ENCODE data around the gene LRRC7. TPM values are rescaled to one million over a fixed set of nuclear protein-coding genes. Genes with fewer than 3 reads are reported as not detected.

Gene LRRC7
- total RNA-seq, 2 experiments from 2014 or later: not detected

DNA sequence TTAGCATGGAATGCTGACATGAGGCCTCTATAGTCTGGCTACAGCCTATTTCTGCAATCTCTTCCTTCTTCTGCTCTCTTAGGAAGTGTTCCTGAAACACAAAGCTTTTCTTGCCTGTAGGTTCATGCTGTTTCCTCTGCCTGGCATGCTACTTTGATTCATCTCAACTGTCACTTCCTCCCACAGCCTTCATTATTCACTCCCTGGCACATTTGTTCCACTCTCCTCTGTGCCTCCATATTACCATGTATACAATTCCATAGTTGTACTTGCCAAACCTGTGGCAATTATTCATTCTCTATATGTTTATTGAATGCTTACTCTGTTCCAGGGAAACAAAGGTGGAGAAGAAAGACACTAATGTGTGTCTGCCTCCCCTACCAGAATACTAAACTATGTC is 210.2 kb downstream of the LRRC7 start:
- ATAC-seq (ENCODE audit: low read depth) (no peak), DNase-seq (no peak)
- Mint-ChIP-seq H3K27ac (no peak overlapping the region), H3K27me3 (peaks cover 2% of the 10 kb centered on the region), H3K9me3 (peaks cover 2% of the 10 kb centered on the region), H3K4me1 (no peaks in the 10 kb centered on the region), H3K36me3 (no peaks in the 10 kb centered on the region), H3K4me3 (no peak overlapping the region)
- POLR2A ChIA-PET: no interaction called here

DNA sequence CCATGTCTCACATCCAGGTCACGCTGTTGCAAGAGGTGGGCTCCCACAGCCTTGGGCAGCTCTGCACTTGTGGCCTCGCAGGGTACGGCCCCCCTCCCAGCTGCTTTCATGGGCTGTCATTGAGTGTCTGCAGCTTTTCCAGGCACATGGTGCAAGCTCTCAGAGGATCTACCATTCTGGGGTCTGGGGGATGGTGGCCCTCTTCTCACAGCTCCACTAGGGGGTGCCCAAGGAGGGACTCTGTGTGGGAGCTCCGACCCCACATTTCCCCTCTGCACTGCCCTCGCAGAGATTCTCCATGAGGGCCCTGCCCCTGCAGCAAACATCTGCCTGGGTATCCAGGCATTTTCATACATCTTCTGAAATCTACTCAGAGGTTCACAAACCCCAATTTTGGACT is 219.4 kb downstream of the LRRC7 start:
- H3K27ac Mint-ChIP-seq: no peak overlapping the region
- no peak overlapping the region for H3K4me3 Mint-ChIP-seq
- POLR2A ChIA-PET: no interaction called here
- H3K9me3 Mint-ChIP-seq: peaks cover 2% of the 10 kb centered on the region
- ATAC-seq (ENCODE audit: low read depth) (no peak), DNase-seq (no peak)
- no peaks in the 10 kb centered on the region for H3K36me3 Mint-ChIP-seq
- H3K27me3 Mint-ChIP-seq: no peaks in the 10 kb centered on the region
- H3K4me1 Mint-ChIP-seq: no peaks in the 10 kb centered on the region

- H3K4me3 Mint-ChIP-seq: no peak overlapping the region
- H3K27ac Mint-ChIP-seq: no peak overlapping the region
- H3K9me3 Mint-ChIP-seq: no peaks in the 10 kb centered on the region
Measured at GRCh38 chr1:69791311-69791710, 223.6 kb downstream of the LRRC7 start.

GRCh38 chr1:69794831-69795230 is 227.1 kb downstream of the LRRC7 start:
- Mint-ChIP-seq H3K9me3 (peaks cover 1% of the 10 kb centered on the region), H3K27ac (no peak overlapping the region), H3K4me1 (no peaks in the 10 kb centered on the region), H3K27me3 (no peaks in the 10 kb centered on the region), H3K4me3 (no peak overlapping the region), H3K36me3 (no peaks in the 10 kb centered on the region)
- DNase-seq (no peak), ATAC-seq (ENCODE audit: low read depth) (no peak)
- POLR2A ChIA-PET: no interaction called here

More at GRCh38 chr1:69791311-69791710, 223.6 kb downstream of the LRRC7 start:
- H3K36me3 Mint-ChIP-seq: no peaks in the 10 kb centered on the region
- POLR2A ChIA-PET: no interaction called here
- H3K4me1 Mint-ChIP-seq: no peaks in the 10 kb centered on the region
- ATAC-seq (ENCODE audit: low read depth) (no peak), DNase-seq (no peak)
- no peaks in the 10 kb centered on the region for H3K27me3 Mint-ChIP-seq

- H3K4me1 Mint-ChIP-seq: no peaks in the 10 kb centered on the region
- H3K9me3 Mint-ChIP-seq: no peaks in the 10 kb centered on the region
- no peak for ATAC-seq (ENCODE audit: low read depth)
Measured at GRCh38 chr1:69814926-69815325, 247.2 kb downstream of the LRRC7 start.

GRCh38 chr1:69824932-69825331 is 257.2 kb downstream of the LRRC7 start:
- POLR2A ChIA-PET: no interaction called here
- Mint-ChIP-seq H3K4me1 (no peaks in the 10 kb centered on the region), H3K9me3 (peaks cover 9% of the 10 kb centered on the region), H3K36me3 (no peaks in the 10 kb centered on the region), H3K27me3 (no peaks in the 10 kb centered on the region), H3K4me3 (no peak overlapping the region), H3K27ac (no peak overlapping the region)
- DNase-seq (no peak), ATAC-seq (ENCODE audit: low read depth) (no peak)

More at GRCh38 chr1:69814926-69815325, 247.2 kb downstream of the LRRC7 start:
- DNase-seq: no peak
- H3K27me3 Mint-ChIP-seq: no peaks in the 10 kb centered on the region
- POLR2A ChIA-PET: no interaction called here
- no peak overlapping the region for H3K4me3 Mint-ChIP-seq
- no peaks in the 10 kb centered on the region for H3K36me3 Mint-ChIP-seq
- H3K27ac Mint-ChIP-seq: no peak overlapping the region

DNA sequence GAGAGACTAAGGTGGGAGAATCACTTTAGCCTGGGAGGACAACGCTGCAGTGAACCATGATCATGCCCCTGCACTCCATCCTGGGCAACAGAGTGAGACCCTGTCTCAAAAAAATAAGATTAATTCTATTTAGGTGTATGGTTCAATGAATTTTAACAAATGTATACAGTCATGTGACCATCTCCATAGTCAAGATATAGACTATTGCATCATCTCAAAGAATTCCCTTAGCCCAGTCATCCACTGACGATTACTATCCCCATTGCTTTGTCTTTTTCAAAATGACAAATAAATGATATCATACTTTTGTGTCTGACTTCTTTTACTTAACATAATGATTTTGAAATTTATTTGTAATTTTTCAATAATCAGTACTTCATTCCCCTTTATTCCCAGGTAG is 260.0 kb downstream of the LRRC7 start:
- Mint-ChIP-seq H3K27ac (no peak overlapping the region), H3K36me3 (no peaks in the 10 kb centered on the region), H3K9me3 (peaks cover 6% of the 10 kb centered on the region), H3K4me3 (no peak overlapping the region), H3K4me1 (no peaks in the 10 kb centered on the region), H3K27me3 (no peaks in the 10 kb centered on the region)
- no peak for DNase-seq
- ATAC-seq (ENCODE audit: low read depth): no peak
- POLR2A ChIA-PET: no interaction called here

DNA sequence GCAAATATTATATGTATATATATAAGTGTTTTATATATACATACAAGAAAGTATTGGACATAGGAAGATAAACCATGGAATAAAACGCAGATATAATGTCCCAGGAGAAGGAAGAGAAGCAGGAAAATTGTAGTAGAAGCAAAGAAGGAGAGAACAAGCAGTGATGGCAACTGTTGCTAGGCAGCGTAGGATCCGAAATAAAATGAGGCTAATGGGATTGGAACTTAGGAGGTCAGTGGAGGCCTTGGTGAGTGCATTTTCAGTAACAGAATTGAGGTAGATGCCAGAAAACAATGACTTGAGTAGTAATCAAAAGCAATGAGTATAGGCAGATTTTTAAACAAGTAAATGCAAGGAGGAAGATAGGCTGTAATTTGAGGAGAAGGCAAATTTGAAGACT is 265.8 kb downstream of the LRRC7 start:
- Mint-ChIP-seq H3K4me3 (no peak overlapping the region), H3K27me3 (no peaks in the 10 kb centered on the region), H3K4me1 (no peaks in the 10 kb centered on the region), H3K36me3 (no peaks in the 10 kb centered on the region), H3K9me3 (no peaks in the 10 kb centered on the region), H3K27ac (no peak overlapping the region)
- ATAC-seq (ENCODE audit: low read depth) (no peak), DNase-seq (no peak)
- POLR2A ChIA-PET: no interaction called here

DNA sequence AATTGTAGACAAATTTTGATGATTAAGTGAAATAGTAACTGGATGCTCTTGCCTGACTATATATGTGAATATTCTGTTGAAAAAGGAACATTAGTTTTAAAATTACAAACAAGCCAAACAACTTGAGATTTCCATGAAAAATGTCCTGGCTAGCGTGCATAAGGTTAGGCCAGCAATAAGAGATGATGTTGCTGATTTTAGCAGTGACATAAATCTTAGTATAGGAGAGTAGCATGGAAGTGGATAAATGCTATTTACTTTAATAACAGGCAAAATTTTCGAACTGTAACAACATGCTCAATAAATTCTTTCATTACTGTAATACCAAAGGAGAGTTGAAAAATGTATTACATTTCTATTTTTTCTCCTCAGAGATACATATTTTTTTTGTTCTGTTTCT is 266.6 kb downstream of the LRRC7 start:
- DNase-seq (no peak), ATAC-seq (ENCODE audit: low read depth) (no peak)
- H3K4me1 Mint-ChIP-seq: no peaks in the 10 kb centered on the region
- H3K9me3 Mint-ChIP-seq: no peaks in the 10 kb centered on the region
- no peak overlapping the region for H3K4me3 Mint-ChIP-seq
- POLR2A ChIA-PET: no interaction called here
- H3K36me3 Mint-ChIP-seq: no peaks in the 10 kb centered on the region
- no peak overlapping the region for H3K27ac Mint-ChIP-seq
- H3K27me3 Mint-ChIP-seq: no peaks in the 10 kb centered on the region

GRCh38 chr1:69835955-69836354 is 268.2 kb downstream of the LRRC7 start:
- Mint-ChIP-seq H3K4me3 (no peak overlapping the region), H3K9me3 (no peaks in the 10 kb centered on the region), H3K27me3 (no peaks in the 10 kb centered on the region), H3K36me3 (no peaks in the 10 kb centered on the region), H3K27ac (no peak overlapping the region), H3K4me1 (no peaks in the 10 kb centered on the region)
- POLR2A ChIA-PET: no interaction called here
- DNase-seq: no peak
- no peak for ATAC-seq (ENCODE audit: low read depth)

- Mint-ChIP-seq H3K27me3 (no peaks in the 10 kb centered on the region), H3K36me3 (no peaks in the 10 kb centered on the region), H3K4me3 (no peak overlapping the region), H3K9me3 (no peaks in the 10 kb centered on the region), H3K4me1 (no peaks in the 10 kb centered on the region), H3K27ac (no peak overlapping the region)
- DNase-seq (no peak), ATAC-seq (ENCODE audit: low read depth) (no peak)
- POLR2A ChIA-PET: no interaction called here
Measured at GRCh38 chr1:69836971-69837636, 269.4 kb downstream of the LRRC7 start.

DNA sequence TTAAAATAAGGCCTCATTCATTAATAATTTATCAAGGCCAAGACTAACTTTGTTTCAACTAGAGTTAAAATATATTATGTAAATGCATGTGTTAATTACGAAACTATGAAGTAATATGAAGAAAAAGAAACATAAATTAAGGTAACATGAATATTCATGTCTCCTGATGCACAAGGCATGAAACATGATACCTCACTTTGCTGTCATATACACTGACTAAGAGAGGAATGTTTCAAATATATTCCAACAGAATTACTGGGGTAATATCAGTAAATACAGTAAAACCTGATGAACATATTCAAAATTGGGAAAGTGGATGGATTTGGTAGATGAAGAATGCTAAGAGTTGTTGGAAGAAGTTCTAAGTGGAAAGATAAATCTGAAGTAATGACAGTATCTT is 274.6 kb downstream of the LRRC7 start:
- H3K27me3 Mint-ChIP-seq: no peaks in the 10 kb centered on the region
- no peaks in the 10 kb centered on the region for H3K36me3 Mint-ChIP-seq
- no peak overlapping the region for H3K4me3 Mint-ChIP-seq
- no peak for ATAC-seq (ENCODE audit: low read depth)
- POLR2A ChIA-PET: no interaction called here
- DNase-seq: no peak
- no peaks in the 10 kb centered on the region for H3K9me3 Mint-ChIP-seq
- H3K4me1 Mint-ChIP-seq: no peaks in the 10 kb centered on the region
- no peak overlapping the region for H3K27ac Mint-ChIP-seq

DNA sequence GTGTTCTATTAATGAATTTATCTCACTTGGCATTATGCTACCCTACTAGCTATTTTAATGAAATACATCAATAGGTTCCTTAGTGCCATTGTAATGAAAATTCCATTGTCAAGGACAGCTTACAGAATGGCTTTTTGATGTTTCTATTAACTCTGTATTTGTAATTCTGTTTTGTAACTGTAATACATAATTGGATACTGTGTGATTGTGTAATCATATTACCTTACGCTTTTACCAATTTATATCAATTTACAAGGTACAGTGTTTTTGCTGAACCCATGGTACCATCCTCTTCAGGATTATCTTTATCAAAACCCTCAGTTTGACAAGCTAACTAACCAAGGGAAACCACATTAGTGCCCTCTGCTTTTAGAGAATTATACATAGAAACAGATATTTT is 277.9 kb downstream of the LRRC7 start:
- ATAC-seq (ENCODE audit: low read depth) (no peak), DNase-seq (no peak)
- Mint-ChIP-seq H3K4me3 (no peak overlapping the region), H3K27ac (no peak overlapping the region), H3K9me3 (peaks cover 2% of the 10 kb centered on the region), H3K27me3 (no peaks in the 10 kb centered on the region), H3K36me3 (no peaks in the 10 kb centered on the region), H3K4me1 (no peaks in the 10 kb centered on the region)
- POLR2A ChIA-PET: no interaction called here

- no peaks in the 10 kb centered on the region for H3K4me1 Mint-ChIP-seq
- DNase-seq: no peak
- POLR2A ChIA-PET: no interaction called here
- peaks cover 2% of the 10 kb centered on the region for H3K9me3 Mint-ChIP-seq
- H3K4me3 Mint-ChIP-seq: no peak overlapping the region
- no peaks in the 10 kb centered on the region for H3K36me3 Mint-ChIP-seq
- no peak for ATAC-seq (ENCODE audit: low read depth)
- H3K27ac Mint-ChIP-seq: no peak overlapping the region
- no peaks in the 10 kb centered on the region for H3K27me3 Mint-ChIP-seq
Measured at GRCh38 chr1:69846267-69846666, 278.5 kb downstream of the LRRC7 start.

GRCh38 chr1:69847670-69848069 is 279.9 kb downstream of the LRRC7 start:
- Mint-ChIP-seq H3K27ac (no peak overlapping the region), H3K27me3 (no peaks in the 10 kb centered on the region), H3K36me3 (no peaks in the 10 kb centered on the region), H3K9me3 (peaks cover 2% of the 10 kb centered on the region), H3K4me3 (no peak overlapping the region), H3K4me1 (no peaks in the 10 kb centered on the region)
- POLR2A ChIA-PET: no interaction called here
- DNase-seq (no peak), ATAC-seq (ENCODE audit: low read depth) (no peak)
